ENCODE results near the gene CEP57.

Gene CEP57

DNA sequence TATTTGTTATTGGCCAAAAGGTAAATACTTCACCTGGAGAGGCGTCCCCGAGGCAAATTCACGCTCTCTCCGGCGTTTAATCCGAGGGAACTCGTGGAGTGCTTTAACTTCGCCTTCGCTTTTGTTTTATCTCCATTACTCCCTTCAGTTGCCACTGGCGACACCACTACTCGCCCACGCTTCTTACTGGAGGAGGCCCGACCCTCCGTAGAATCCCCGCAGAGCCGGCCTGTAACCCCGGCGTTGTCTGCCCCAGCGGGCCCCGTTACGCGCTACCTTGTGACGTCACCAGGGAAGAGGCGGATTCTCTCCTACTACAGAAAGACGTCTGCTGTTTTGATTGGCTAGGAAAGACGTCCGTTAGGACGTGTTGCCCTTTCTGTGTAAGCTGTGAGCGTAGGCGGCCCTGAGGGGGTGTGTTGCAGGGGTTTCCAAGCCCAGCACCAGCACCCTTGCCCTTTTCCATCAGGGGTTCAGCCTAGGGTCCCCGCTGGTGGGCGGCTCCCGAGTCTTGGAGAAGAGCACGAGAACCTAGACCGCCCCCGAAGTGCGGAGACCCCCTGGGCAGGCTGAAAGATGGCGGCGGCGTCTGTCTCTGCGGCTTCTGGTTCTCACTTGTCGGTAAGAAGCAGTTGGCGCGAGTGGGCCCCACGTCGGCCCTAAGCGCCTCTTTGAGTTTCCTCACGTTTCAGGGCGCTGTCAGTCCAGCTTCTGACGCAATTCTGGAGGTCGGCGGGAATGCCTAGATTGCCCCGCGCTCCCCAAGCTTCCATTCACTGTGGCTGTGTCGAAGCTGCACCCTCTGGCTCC is at the start of gene CEP57:
Gene CEP57, plus strand, starts transcription at position 376 of the 810 bp plus-strand sequence. Its CDS starts 201 bp downstream, at position 577.
- DNase-seq, result peak; percentile 62

GRCh38 chr11:95750101-95750500 is 40.2 kb upstream of the CEP57 start:
- DNase-seq, result no peak

GRCh38 chr11:95751515-95751914 is 38.8 kb upstream of the CEP57 start:
- DNase-seq, result no peak

DNA sequence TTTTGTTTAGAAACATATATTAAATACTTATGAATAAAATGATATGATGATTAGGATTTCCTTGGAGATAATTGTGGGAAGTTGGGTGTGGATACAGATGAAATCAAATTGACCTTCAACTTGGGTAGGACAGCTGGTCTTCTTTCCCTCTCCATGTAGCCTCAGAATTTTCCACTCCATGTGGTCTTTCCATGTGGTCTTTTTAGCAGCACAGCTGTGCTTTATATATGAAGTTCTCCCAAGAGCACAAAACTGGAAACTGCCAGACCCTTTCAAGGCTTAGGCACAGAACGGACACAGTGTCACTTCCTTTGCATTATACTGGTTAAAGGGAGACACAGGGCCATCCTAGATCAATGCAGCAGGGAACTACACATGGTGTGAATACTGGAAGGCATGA is 29.4 kb upstream of the CEP57 start:
- no peak for DNase-seq

GRCh38 chr11:95762534-95762933 is 27.8 kb upstream of the CEP57 start:
- no peak for DNase-seq

GRCh38 chr11:95764267-95764898 is 25.9 kb upstream of the CEP57 start:
- DNase-seq, result no peak

- DNase-seq, result no peak
These were observed 23.6 kb upstream of the CEP57 start for GRCh38 chr11:95766701-95767100.

DNA sequence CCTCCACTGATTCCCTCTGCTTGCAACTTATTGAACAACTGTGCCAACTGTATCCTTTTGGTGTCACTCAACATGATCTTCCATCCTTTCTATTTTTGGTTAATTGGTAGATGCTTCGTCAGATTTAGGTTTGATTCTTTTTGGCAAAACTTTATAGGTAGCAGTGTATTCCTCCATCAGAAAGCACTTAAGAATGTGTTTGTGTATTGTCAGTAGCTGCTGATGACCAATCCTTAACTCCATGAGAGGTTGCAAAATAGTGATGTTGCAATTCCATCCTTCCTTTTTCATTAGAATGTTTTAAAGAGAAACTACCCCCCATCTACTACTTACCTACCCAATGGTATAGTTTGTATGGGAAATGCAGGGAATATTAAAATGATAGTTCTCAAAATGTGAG is 22.8 kb upstream of the CEP57 start:
- DNase-seq, result no peak

- DNase-seq, result no peak
These were observed 21.8 kb upstream of the CEP57 start for GRCh38 chr11:95768521-95768920.

DNA sequence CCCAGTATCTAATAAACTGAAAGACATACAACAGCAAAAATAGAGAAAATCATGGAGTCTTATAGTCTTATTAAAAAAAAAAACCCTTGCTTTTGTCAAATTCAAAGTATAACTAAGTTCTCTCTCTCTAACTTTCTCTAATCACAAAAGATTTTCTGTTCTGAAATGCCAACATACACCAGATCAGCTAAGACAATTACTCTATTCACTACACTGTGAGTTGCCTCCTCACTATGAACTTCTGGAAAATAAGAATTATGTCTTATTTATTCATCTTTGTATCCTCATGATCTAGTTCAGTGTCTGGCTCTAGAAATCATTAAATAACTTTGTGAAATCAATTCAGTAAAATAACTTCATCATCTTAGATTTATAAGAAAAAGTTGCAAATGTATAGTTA is 13.4 kb upstream of the CEP57 start:
- no peak for DNase-seq

GRCh38 chr11:95778699-95779098 is 11.6 kb upstream of the CEP57 start:
- DNase-seq, result no peak

DNA sequence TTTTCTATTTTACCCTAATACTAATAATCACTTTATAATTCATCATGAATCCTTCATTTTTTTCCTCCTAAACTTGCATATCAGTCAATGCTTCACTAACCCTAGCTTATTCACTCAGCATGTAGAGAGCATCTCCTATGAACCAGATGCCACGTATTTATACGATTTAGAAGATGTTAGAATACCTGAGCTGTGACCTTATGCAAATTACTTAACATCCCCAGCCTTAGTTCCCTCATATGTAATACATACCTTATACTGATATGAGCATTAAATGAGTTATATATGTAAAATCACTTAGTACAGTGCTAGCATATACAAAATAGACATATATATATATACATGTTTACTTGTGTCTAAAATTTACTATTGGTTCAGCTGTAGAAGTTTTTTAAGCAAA is 9.8 kb upstream of the CEP57 start:
- DNase-seq, result no peak

- DNase-seq, result no peak
These were observed 1.3 kb upstream of the CEP57 start for GRCh38 chr11:95788921-95789505.

- peak; percentile 64 for DNase-seq
These were observed 684 bp upstream of the CEP57 start, which contains the start of gene FAM76B for GRCh38 chr11:95789506-95790122. Gene FAM76B (minus strand): TSS chr11:95789782. CDS start chr11:95789478, 304 bp downstream.

DNA sequence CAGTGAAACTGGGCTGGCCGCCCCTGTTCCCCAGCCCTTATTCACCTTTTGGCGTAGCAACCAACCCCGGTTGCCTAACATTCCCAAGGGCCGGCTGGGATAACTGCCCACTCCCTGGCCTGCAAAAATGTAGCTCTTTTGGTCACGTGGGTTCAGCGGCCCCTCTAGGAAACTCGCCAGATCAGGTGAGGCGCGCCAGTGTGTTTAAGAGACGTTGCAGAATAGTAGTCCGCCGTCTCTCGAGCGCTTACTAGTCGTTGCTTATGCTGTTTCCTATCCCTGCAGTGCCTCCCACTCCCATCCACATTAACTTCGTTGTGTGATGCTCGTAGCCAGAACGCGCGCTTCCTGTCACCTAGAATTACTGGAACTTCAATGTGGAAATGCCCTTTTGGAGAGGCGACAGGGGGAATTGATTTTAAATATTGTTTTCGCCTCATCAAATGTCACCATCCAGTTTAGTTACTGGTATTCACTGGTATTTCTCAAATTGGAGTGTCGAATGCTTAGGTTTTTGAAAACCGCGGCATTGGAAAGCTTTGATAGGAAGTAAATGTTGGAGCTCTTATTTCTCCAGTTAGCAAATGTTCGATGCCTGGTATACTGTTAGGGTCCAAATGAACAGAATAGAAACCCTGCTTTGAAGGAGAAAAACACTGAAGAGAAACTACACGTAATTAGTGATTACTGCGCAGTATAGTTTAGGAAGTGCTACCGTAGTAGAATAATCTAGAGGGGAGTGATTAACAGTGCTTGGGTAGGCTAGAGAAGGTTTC is 823 bp downstream of the CEP57 start:
- DNase-seq, result no peak

DNA sequence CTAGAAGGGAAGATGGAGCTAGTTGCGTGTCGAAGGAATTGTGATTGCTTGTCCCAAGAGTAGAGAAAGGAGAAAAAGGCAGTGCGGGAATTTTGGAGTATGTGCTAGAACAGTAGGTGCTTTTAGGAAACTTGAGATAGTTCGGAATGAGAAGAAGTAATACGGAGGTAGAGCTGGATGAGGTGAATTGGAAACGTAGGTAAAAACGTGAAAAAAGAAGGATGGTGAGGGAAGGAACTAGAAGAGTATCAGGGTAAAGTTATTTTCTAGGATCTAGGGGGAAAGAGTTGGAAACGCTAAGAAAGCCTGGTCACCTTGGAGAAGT is 1.4 kb downstream of the CEP57 start:
- DNase-seq, result no peak

DNA sequence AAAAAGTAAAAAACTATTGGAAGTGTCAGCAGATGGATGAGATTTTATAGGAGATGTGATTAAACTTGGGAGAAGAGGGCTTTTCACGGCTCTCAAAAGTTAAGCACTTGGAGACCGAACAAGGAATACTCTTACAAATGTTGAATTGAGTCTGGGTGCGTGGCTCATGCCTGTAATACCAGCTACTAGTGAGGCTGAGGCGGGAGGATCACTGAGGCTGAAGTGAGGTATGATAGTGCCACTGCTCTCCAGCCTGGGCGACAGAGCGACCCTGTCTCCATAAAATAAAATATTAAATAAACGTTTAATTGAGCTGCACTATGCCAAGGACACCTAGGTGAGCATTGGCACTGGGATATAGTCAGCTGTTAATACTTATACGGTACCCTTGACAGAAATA is 1.9 kb downstream of the CEP57 start:
- DNase-seq, result no peak

- no peak for DNase-seq
These were observed 2.4 kb downstream of the CEP57 start for GRCh38 chr11:95792700-95793099.

- DNase-seq, result no peak
These were observed 2.8 kb downstream of the CEP57 start for GRCh38 chr11:95793116-95793515.

DNA sequence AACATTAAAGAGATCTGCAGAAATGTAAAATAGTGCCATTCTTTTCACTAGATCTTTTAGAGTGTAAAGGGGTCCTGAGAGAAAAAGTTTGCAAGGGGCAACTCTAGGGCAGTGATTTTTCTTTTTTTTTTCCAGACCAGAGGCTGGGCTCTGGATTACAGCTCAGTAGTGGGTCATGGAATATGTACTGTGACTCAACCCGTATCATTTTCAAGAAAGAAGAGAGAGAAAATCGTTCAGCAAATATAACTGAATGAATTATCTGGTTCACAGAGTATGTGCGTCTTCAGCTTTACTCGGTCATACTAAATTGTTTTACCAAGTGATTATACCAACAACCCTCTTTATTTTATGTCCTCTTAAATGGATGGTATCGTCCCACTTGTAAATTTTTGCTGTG is 3.8 kb downstream of the CEP57 start:
- DNase-seq, result no peak

DNA sequence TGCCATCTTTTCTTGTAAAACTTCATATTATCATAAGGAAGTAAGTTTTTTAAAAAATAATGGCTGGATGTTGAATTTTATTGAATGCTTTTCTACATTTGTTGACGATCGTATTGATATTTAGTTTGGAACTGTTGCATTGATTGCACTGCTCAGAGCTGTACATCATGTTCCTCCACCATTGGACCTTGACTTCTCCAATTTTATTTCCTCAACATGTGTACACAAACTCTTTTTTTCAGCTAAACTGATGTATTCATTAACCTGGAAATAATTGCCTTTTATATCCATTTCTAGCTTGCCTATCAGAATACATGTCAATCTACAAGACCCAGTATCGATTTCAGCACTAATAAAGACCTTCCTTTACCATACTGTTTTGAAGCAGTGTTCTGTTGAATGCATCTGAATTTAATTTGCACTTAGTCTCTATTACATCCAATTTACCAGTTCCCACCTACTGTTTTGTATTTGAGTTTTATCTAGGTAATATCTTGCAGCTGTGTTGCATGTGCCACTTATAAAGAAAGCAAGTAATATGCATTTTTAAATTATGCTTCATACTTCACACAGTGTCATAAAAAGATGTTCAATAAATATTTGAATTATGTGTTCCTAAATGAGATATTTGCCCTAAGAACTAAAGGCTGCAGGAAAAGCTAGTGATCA is 5.5 kb downstream of the CEP57 start:
- DNase-seq, result no peak

DNA sequence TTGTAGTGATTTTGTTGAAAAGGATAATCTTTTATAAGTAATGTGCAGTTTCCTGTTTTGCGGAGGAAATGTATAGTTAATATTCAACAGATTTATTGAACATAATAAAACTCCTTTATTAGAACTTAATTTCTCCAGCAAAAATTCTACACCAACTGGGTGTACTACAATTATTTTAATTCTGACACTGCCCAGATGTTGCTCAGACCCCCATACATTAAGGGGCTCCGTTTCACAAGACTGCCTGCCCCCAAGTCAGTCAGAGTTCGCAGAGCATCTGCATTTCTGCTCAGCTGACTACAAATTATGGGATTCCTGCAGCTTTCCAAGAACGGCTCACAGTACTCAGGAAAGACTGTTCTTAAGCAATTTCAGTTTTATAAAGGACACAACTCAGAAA is 6.2 kb downstream of the CEP57 start:
- no peak for DNase-seq
